Esophagus muscularis mucosa (tissue), 4 donors: ENCODE data around the gene LRRC7. TPM values are rescaled to one million over a fixed set of nuclear protein-coding genes. Genes with fewer than 3 reads are reported as not detected.
A peak's percentile ranks its signal among the peaks of the same experiment; 100 is the strongest.

ENCODE experiments used
- DNase-seq: peaks from one replicate; pipeline ENCODE4 v3.0.0-alpha.2; 2017; ENCODE audit errors: extremely low spot score
- H3K27ac ChIP-seq, 4 donors: fragments of 200-600 bp; sonication (generic); replicated peaks in 1 of 4; 1 replicate in 3 of 4; 2 replicates in 1 of 4; pipeline ENCODE4 v1.5.1; 2016 to 2019; ENCODE audit warnings: mild to moderate bottlenecking in 1 of 4
- H3K27me3 ChIP-seq, 4 donors: fragments of 200-600 bp; sonication (generic); one replicate each; pipeline versions ENCODE4 v1.5.1 to v1.6.0; 2016 to 2019
- H3K36me3 ChIP-seq, 4 donors: fragments of 200-600 bp; sonication (generic); one replicate each; pipeline ENCODE4 v1.5.1; 2016 to 2019
- H3K4me1 ChIP-seq, 4 donors: fragments of 200-600 bp; sonication (generic); one replicate each; pipeline ENCODE4 v1.5.1; 2016 to 2019
- H3K4me3 ChIP-seq, 4 donors: fragments of 200-600 bp; sonication (generic); 1 replicate in 2 of 4; 2 replicates in 2 of 4; pipeline ENCODE4 v1.5.1; 2016 to 2019; ENCODE audit warnings: mild to moderate bottlenecking in 4 of 4, moderate library complexity in 1 of 4
- H3K9me3 ChIP-seq, 4 donors: fragments of 200-600 bp; sonication (generic); 1 replicate in 3 of 4; 2 replicates in 1 of 4; pipeline ENCODE4 v1.5.1; 2016 to 2019
- CTCF ChIP-seq, 3 experiments: fragments of 200-600 bp in 2 of 3; fragments of 450-650 bp in 1 of 3; sonication (generic) in 2 of 3; IDR thresholded peaks; one replicate each; pipeline ENCODE4 v1.5.1; 2017 to 2019; ENCODE audit warnings: antibody characterized with exemption in 3 of 3, mild to moderate bottlenecking in 2 of 3, moderate library complexity in 1 of 3
- EP300 ChIP-seq: sonication (generic); formaldehyde crosslinking; IDR thresholded peaks from one replicate; pipeline ENCODE4 v1.6.1; 2017; ENCODE audit warnings: antibody characterized with exemption
- POLR2A ChIP-seq: fragments of 450-650 bp; IDR thresholded peaks from one replicate; pipeline ENCODE4 v1.6.1; 2017; ENCODE audit warnings: antibody characterized with exemption, moderate library complexity, mild to moderate bottlenecking, low read depth
- POLR2AphosphoS5 ChIP-seq, 2 donors: sonication (generic); formaldehyde crosslinking; IDR thresholded peaks; one replicate each; pipeline ENCODE4 v1.6.1; 2017; ENCODE audit warnings: antibody characterized with exemption in 2 of 2
- WGBS: methylation state at CpG from one replicate; pipeline ENCODE4 v1.1.5; 2018; 5-methylcytosine and 5-hydroxymethylcytosine counted together
- intact Hi-C: fragments of 100-400 bp; cut with DNase I; formaldehyde crosslinking; loops from one replicate; pipeline ENCODE4 v1.15.1; 2023
- total RNA-seq, 4 donors: library from RNA; depleted of rRNA; stranded (reverse); fragments of >200 nt; gene quantifications; one replicate each; pipeline versions ENCODE4 v1.1.0 to v1.2.1, GENCODE V29; 2016

The LRRC7 gene
- 1 to 10 TPM in 1 of 4 donors, under 1 TPM in 3; 0.26 to 2.5 (median 0.42) TPM for total RNA-seq

GRCh38 chr1:69567652-69568420 is at the start of gene LRRC7:
Gene LRRC7, plus strand, starts transcription at chr1:69567922. Its CDS starts 718 bp downstream, at chr1:69568640.
- Histone ChIP-seq H3K27ac (peak within 1 kb of the TSS in 3 of 4 donors; percentile 26 to 39 (median 34)), H3K9me3 (no peaks in the 10 kb centered on the region), H3K4me3 (peak within 1 kb of the TSS; percentile 57 to 61 (median 60)), H3K36me3 (no peaks in the 10 kb centered on the region), H3K27me3 (peaks cover 0 to 37% (median 7%) of the 10 kb centered on the region in 4 donors), H3K4me1 (peaks cover 11 to 41% (median 37%) of the 10 kb centered on the region in 4 donors)
- no peak for TF ChIP-seq EP300
- TF ChIP-seq POLR2AphosphoS5 (IDR thresholded peaks at IDR 0.05): no peak
- TF ChIP-seq POLR2A: no peak
- TF ChIP-seq CTCF (IDR thresholded peaks at IDR 0.05): no peak
- DNase-seq: no peak
- intact Hi-C loops: no loop called here
- WGBS: under 1% methylated on average over 34 of the region's 62 CpGs

- Histone ChIP-seq H3K27me3 (no peaks in the 10 kb centered on the region), H3K36me3 (no peaks in the 10 kb centered on the region), H3K27ac (no peak overlapping the region), H3K4me3 (no peak overlapping the region), H3K9me3 (no peaks in the 10 kb centered on the region), H3K4me1 (no peaks in the 10 kb centered on the region)
- WGBS: 84% methylated on average over 3 of the region's 3 CpGs
- intact Hi-C loops: no loop called here
- TF ChIP-seq CTCF (IDR thresholded peaks at IDR 0.05) (no peak), EP300 (no peak), POLR2AphosphoS5 (IDR thresholded peaks at IDR 0.05) (no peak), POLR2A (no peak)
- DNase-seq: no peak
Observed at GRCh38 chr1:69519006-69519405, 48.7 kb upstream of the LRRC7 start.

- H3K27me3 ChIP-seq: no peaks in the 10 kb centered on the region
- no peak overlapping the region for H3K27ac ChIP-seq
- 79% methylated on average over 5 of the region's 5 CpGs for WGBS
- H3K9me3 ChIP-seq: no peaks in the 10 kb centered on the region
- H3K4me3 ChIP-seq: no peak overlapping the region
- no peak for DNase-seq
- intact Hi-C loops: no loop called here
- H3K4me1 ChIP-seq: no peaks in the 10 kb centered on the region
- no peaks in the 10 kb centered on the region for H3K36me3 ChIP-seq
- TF ChIP-seq CTCF (IDR thresholded peaks at IDR 0.05) (no peak), POLR2AphosphoS5 (IDR thresholded peaks at IDR 0.05) (no peak), EP300 (no peak), POLR2A (no peak)
Observed at GRCh38 chr1:69520326-69520725, 47.4 kb upstream of the LRRC7 start.

GRCh38 chr1:69523032-69523431 is 44.7 kb upstream of the LRRC7 start:
- no peak overlapping the region for H3K27ac ChIP-seq
- H3K4me1 ChIP-seq: no peaks in the 10 kb centered on the region
- H3K36me3 ChIP-seq: no peaks in the 10 kb centered on the region
- H3K4me3 ChIP-seq: no peak overlapping the region
- WGBS: 67% methylated on average over 1 of the region's 1 CpG
- H3K9me3 ChIP-seq: no peaks in the 10 kb centered on the region
- intact Hi-C loops: no loop called here
- DNase-seq: no peak
- no peaks in the 10 kb centered on the region for H3K27me3 ChIP-seq
- TF ChIP-seq POLR2AphosphoS5 (IDR thresholded peaks at IDR 0.05): no peak
- no peak for TF ChIP-seq CTCF (IDR thresholded peaks at IDR 0.05)
- no peak for TF ChIP-seq EP300
- no peak for TF ChIP-seq POLR2A
